Neural progenitor cell (in vitro differentiated cells): ENCODE results near the gene NFE2L2. TPM values are rescaled to one million over a fixed set of nuclear protein-coding genes. Genes with fewer than 3 reads are reported as not detected.

Source experiments
- DNase-seq: peaks from one replicate; pipeline ENCODE4 v3.0.0-alpha.2; 2016; ENCODE audit warnings: low spot score
- H2AFZ ChIP-seq: fragments of 200-600 bp; sonication (generic); replicated peaks from 2 replicates; pipeline ENCODE4 v1.6.1; 2016; ENCODE audit warnings: antibody characterized with exemption
- H3F3A ChIP-seq: fragments of 200-600 bp; sonication (generic); 2 replicates; pipeline ENCODE4 v1.6.1; 2016; ENCODE audit warnings: antibody characterized with exemption, low read depth
- H3K27ac ChIP-seq: fragments of 200-600 bp; sonication (generic); 2 replicates; pipeline ENCODE4 v1.5.1; 2016; ENCODE audit warnings: mild to moderate bottlenecking
- H3K27me3 ChIP-seq: fragments of 200-600 bp; sonication (generic); 2 replicates; pipeline ENCODE4 v1.6.1; 2016; ENCODE audit warnings: mild to moderate bottlenecking, moderate library complexity
- H3K36me3 ChIP-seq: fragments of 200-600 bp; sonication (generic); 2 replicates; pipeline ENCODE4 v1.5.1; 2016
- H3K4me1 ChIP-seq: fragments of 200-600 bp; sonication (generic); 2 replicates; pipeline ENCODE4 v1.6.1; 2016; ENCODE audit warnings: mixed run types
- H3K4me2 ChIP-seq: fragments of 200-600 bp; sonication (generic); 2 replicates; pipeline ENCODE4 v1.6.1; 2016
- H3K4me3 ChIP-seq: fragments of 200-600 bp; sonication (generic); 2 replicates; pipeline ENCODE4 v1.5.1; 2016
- H3K79me2 ChIP-seq: fragments of 200-600 bp; sonication (generic); 2 replicates; pipeline ENCODE4 v1.6.1; 2016; ENCODE audit warnings: low read depth
- H3K9ac ChIP-seq: fragments of 200-600 bp; sonication (generic); 2 replicates; pipeline ENCODE4 v1.6.1; 2016
- H3K9me3 ChIP-seq: fragments of 200-600 bp; sonication (generic); 2 replicates; pipeline ENCODE4 v1.5.1; 2016; ENCODE audit warnings: low read depth
- H4K20me1 ChIP-seq: fragments of 200-600 bp; sonication (generic); 2 replicates; pipeline ENCODE4 v1.6.1; 2016; ENCODE audit warnings: low read depth
- H3K27ac Mint-ChIP-seq: 3 replicates; pipeline ENCODE4 v1.8.0; 2021; ENCODE audit warnings: mixed read lengths
- H3K27me3 Mint-ChIP-seq: 2 replicates; pipeline ENCODE4 v1.8.0; 2022; ENCODE audit warnings: low read depth, mild to moderate bottlenecking, inconsistent platforms, moderate library complexity, mixed read lengths; ENCODE audit not compliant: insufficient read depth
- H3K36me3 Mint-ChIP-seq: 3 replicates; pipeline ENCODE4 v1.8.0; 2021; ENCODE audit warnings: mixed read lengths
- H3K4me1 Mint-ChIP-seq: 3 replicates; pipeline ENCODE4 v1.8.0; 2021; ENCODE audit warnings: mixed read lengths
- H3K4me3 Mint-ChIP-seq: 3 replicates; pipeline ENCODE4 v1.8.0; 2021; ENCODE audit warnings: mild to moderate bottlenecking, moderate library complexity, mixed read lengths
- H3K9me3 Mint-ChIP-seq: 3 replicates; pipeline ENCODE4 v1.8.0; 2020; ENCODE audit warnings: mixed read lengths
- EZH2 ChIP-seq: fragments of 200-600 bp; sonication (generic); IDR thresholded peaks from 2 replicates; pipeline ENCODE4 v1.6.1; 2017; ENCODE audit warnings: antibody characterized with exemption, mild to moderate bottlenecking, moderate library complexity
- EZH2phosphoT487 ChIP-seq: fragments of 200-600 bp; sonication (generic); IDR thresholded peaks from 2 replicates; pipeline ENCODE4 v1.6.1; 2017; ENCODE audit warnings: antibody characterized with exemption
- total RNA-seq: library from RNA; depleted of rRNA; stranded (reverse); fragments of >200 nt; gene quantifications from 2 replicates; pipeline ENCODE4 v1.2.3, GENCODE V29; 2015; ENCODE audit warnings: low replicate concordance
- TF ChIP-seq, protein P1 (sequence below): fragments of 200-600 bp; sonication (generic); IDR thresholded peaks from 2 replicates; pipeline ENCODE4 v1.5.1; 2017; ENCODE audit warnings: antibody characterized with exemption, mild to moderate bottlenecking

NFE2L2 gene
- total RNA-seq, 1 donor from 2014 or later: 17.7 TPM

- no peak for DNase-seq
- Histone ChIP-seq H3F3A (no peaks in the 10 kb centered on the region), H3K27ac (no peak overlapping the region), H4K20me1 (peaks cover 4% of the 10 kb centered on the region), H3K36me3 (no peaks in the 10 kb centered on the region), H3K4me3 (no peak overlapping the region), H2AFZ (no peak overlapping the region), H3K27me3 (no peaks in the 10 kb centered on the region), H3K4me2 (no peak overlapping the region), H3K9me3 (no peaks in the 10 kb centered on the region), H3K9ac (no peak overlapping the region), H3K4me1 (peaks cover 4% of the 10 kb centered on the region), H3K79me2 (peaks cover 87% of the 10 kb centered on the region)
- Mint-ChIP-seq H3K27me3 (no peaks in the 10 kb centered on the region), H3K4me1 (peaks cover 21% of the 10 kb centered on the region), H3K36me3 (peaks cover 7% of the 10 kb centered on the region), H3K4me3 (no peak overlapping the region), H3K9me3 (no peaks in the 10 kb centered on the region), H3K27ac (no peak overlapping the region)
- TF ChIP-seq EZH2: no peak
- TF ChIP-seq, protein P1, sequence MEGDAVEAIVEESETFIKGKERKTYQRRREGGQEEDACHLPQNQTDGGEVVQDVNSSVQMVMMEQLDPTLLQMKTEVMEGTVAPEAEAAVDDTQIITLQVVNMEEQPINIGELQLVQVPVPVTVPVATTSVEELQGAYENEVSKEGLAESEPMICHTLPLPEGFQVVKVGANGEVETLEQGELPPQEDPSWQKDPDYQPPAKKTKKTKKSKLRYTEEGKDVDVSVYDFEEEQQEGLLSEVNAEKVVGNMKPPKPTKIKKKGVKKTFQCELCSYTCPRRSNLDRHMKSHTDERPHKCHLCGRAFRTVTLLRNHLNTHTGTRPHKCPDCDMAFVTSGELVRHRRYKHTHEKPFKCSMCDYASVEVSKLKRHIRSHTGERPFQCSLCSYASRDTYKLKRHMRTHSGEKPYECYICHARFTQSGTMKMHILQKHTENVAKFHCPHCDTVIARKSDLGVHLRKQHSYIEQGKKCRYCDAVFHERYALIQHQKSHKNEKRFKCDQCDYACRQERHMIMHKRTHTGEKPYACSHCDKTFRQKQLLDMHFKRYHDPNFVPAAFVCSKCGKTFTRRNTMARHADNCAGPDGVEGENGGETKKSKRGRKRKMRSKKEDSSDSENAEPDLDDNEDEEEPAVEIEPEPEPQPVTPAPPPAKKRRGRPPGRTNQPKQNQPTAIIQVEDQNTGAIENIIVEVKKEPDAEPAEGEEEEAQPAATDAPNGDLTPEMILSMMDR: no peak
- TF ChIP-seq EZH2phosphoT487: no peak
Observed at GRCh38 chr2:177239053-177239452, 25.5 kb downstream of the NFE2L2 start.

GRCh38 chr2:177237932-177238331 lies 26.6 kb downstream of the NFE2L2 start:
- Mint-ChIP-seq H3K9me3 (no peaks in the 10 kb centered on the region), H3K4me1 (peaks cover 18% of the 10 kb centered on the region), H3K36me3 (peaks cover 8% of the 10 kb centered on the region), H3K27ac (no peak overlapping the region), H3K4me3 (no peak overlapping the region), H3K27me3 (no peaks in the 10 kb centered on the region)
- Histone ChIP-seq H2AFZ (no peak overlapping the region), H3K27ac (no peak overlapping the region), H3K9me3 (no peaks in the 10 kb centered on the region), H4K20me1 (peaks cover 9% of the 10 kb centered on the region), H3K36me3 (peaks cover under 1% of the 10 kb centered on the region), H3K79me2 (peaks cover 77% of the 10 kb centered on the region), H3K4me3 (no peak overlapping the region), H3F3A (no peaks in the 10 kb centered on the region), H3K9ac (no peak overlapping the region), H3K4me2 (no peak overlapping the region), H3K4me1 (peaks cover 4% of the 10 kb centered on the region), H3K27me3 (no peaks in the 10 kb centered on the region)
- no peak for TF ChIP-seq EZH2phosphoT487
- TF ChIP-seq, protein P1: no peak
- no peak for TF ChIP-seq EZH2
- no peak for DNase-seq

- H3F3A ChIP-seq: peaks cover 2% of the 10 kb centered on the region
- H2AFZ ChIP-seq: no peak overlapping the region
- Mint-ChIP-seq H3K4me3 (no peak overlapping the region), H3K9me3 (no peaks in the 10 kb centered on the region), H3K27ac (no peak overlapping the region), H3K27me3 (no peaks in the 10 kb centered on the region), H3K4me1 (peaks cover 6% of the 10 kb centered on the region), H3K36me3 (peaks cover 21% of the 10 kb centered on the region)
- H4K20me1 ChIP-seq: peaks cover 9% of the 10 kb centered on the region
- TF ChIP-seq, protein P1: no peak
- no peak for TF ChIP-seq EZH2
- no peak for TF ChIP-seq EZH2phosphoT487
- peaks cover 57% of the 10 kb centered on the region for H3K79me2 ChIP-seq
- H3K9ac ChIP-seq: no peak overlapping the region
- H3K36me3 ChIP-seq: peaks cover 5% of the 10 kb centered on the region
- H3K9me3 ChIP-seq: no peaks in the 10 kb centered on the region
- no peaks in the 10 kb centered on the region for H3K27me3 ChIP-seq
- no peak overlapping the region for H3K27ac ChIP-seq
- DNase-seq: no peak
- no peaks in the 10 kb centered on the region for H3K4me1 ChIP-seq
- no peak overlapping the region for H3K4me2 ChIP-seq
- no peak overlapping the region for H3K4me3 ChIP-seq
Observed at GRCh38 chr2:177235855-177236437, 28.6 kb downstream of the NFE2L2 start.
